GM12873 (cell line): ENCODE measurements around the gene FAM20B.

Experiments
- TF ChIP-seq, protein P1 (sequence below): IDR thresholded peaks from 2 replicates; pipeline ENCODE4 v1.5.1; 2012; ENCODE audit warnings: low read depth, mild to moderate bottlenecking, moderate library complexity, low read length, control low read depth; ENCODE audit not compliant: insufficient read depth; ENCODE audit errors: missing control alignments

FAM20B gene, protein sequence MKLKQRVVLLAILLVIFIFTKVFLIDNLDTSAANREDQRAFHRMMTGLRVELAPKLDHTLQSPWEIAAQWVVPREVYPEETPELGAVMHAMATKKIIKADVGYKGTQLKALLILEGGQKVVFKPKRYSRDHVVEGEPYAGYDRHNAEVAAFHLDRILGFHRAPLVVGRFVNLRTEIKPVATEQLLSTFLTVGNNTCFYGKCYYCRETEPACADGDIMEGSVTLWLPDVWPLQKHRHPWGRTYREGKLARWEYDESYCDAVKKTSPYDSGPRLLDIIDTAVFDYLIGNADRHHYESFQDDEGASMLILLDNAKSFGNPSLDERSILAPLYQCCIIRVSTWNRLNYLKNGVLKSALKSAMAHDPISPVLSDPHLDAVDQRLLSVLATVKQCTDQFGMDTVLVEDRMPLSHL

DNA sequence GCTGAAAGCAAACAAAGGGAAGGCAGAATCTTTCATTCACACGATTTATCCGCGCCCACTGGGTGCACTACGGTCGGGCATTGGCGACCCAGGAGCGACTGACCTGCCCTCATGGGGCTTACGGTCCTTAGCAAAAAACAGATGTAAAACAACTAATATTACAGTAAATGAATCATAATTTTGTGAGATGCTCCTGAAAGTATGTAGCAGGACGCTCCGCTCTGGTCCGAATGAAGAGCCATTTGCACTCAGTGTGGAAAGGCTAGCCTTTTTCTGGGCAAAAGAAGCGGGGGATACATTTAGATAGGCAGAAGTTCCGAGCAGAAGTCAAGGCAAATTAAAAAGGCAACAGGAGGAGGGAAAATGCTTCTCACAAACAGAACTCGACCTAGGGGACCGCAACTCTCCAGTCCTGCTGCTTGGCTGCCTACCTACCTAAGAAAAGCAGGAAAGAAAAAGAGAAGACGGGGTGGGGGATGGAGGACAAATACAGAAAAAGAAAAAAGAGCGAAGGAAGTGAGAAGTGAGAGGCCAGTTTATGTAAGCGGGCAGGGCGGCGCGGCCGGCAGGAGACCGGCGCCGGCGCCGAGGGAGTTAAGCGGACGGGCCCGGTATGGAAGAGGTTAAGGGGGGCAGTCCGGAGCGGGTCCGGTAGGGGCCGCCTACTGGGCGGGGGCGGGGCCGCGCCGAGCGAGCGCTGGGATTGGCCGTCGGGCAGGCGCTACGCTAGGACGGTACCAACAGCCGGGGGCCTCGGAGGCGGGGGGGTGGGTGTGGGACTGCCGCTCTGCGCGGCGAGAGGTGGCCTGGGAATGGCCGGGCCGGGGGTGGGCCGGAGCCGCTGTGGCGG is at the start of gene FAM20B:
TSS of gene FAM20B (plus strand) at position 770 of the 850 bp plus-strand sequence. CDS start 17,954 bp downstream, outside the sequence.
- TF ChIP-seq, protein P1, sequence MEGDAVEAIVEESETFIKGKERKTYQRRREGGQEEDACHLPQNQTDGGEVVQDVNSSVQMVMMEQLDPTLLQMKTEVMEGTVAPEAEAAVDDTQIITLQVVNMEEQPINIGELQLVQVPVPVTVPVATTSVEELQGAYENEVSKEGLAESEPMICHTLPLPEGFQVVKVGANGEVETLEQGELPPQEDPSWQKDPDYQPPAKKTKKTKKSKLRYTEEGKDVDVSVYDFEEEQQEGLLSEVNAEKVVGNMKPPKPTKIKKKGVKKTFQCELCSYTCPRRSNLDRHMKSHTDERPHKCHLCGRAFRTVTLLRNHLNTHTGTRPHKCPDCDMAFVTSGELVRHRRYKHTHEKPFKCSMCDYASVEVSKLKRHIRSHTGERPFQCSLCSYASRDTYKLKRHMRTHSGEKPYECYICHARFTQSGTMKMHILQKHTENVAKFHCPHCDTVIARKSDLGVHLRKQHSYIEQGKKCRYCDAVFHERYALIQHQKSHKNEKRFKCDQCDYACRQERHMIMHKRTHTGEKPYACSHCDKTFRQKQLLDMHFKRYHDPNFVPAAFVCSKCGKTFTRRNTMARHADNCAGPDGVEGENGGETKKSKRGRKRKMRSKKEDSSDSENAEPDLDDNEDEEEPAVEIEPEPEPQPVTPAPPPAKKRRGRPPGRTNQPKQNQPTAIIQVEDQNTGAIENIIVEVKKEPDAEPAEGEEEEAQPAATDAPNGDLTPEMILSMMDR, result no peak

DNA sequence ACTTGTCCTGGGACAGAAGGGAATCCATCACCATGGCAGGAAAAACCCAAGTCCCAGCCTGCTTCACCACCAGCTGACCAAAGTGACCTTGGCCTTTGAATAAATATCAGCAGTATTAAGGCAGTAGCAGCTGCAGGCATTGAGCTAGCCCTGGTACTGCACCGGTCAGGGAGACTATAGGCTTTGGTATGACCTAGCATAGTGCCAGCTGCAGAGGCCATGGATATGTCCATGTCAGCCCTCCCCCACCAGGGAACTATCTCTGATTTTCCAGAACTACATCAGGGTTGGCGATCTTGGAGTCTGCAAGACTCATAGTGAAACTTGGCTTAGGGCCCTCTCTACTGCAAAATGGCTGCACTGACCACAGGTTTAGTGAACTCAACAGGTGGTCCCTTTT is 49.2 kb upstream of the FAM20B start:
- TF ChIP-seq, protein P1, result no peak

DNA sequence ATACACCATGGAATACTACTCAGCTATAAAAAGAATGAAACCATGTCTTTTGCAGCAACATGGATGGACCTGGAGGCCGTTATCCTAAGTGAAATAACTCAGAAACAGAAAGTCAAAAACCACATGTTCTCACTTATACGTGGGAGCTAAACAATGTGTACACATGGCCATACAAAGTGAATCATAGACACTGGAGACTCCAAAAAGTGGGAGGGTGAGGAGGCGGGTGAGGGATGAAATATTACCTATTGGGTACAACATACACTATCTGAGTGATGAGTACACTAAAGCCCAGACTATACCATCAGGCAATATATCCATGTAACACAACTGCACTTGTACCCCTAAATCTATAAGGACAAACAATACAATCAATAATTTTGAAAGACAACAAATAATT is 39.5 kb upstream of the FAM20B start:
- TF ChIP-seq, protein P1, result no peak

DNA sequence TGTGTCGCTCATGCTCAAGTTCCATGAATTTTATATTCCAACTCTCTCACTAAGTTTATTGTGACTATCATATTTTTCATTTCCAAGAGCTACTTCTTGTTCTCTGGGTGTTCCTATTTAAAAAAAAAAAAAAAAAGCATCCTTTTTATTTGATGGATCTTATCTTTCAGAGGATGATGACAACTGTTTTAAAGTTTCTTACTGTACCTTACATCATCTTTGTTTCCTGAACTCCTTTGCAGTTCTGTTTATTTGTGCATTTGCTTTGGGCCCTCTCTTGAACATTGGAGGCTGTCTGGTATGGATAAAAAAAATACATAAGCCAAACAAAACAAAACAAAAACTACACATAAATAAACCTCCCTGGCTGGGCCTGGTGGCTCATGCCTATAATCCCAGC is 32.1 kb upstream of the FAM20B start:
- TF ChIP-seq, protein P1, result no peak

DNA sequence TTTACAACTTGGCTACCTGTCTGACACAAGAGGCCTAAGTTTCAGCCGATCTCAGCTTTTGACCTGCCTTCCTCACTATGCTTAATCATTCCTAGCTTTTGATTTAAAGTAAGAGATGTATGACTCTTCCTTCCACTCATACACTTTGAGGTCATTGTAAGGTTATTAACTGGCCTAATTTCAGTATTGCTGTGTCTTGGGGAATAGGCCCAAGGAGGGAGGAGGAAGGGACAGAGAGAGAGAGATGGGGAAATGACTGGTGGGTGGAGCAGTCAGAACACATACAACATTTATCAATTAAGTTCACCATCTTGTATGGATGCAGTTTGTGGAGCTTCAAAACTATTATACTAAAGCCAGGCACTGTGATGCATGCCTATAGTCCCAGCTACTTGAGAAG is 28.3 kb upstream of the FAM20B start:
- TF ChIP-seq, protein P1, result no peak

DNA sequence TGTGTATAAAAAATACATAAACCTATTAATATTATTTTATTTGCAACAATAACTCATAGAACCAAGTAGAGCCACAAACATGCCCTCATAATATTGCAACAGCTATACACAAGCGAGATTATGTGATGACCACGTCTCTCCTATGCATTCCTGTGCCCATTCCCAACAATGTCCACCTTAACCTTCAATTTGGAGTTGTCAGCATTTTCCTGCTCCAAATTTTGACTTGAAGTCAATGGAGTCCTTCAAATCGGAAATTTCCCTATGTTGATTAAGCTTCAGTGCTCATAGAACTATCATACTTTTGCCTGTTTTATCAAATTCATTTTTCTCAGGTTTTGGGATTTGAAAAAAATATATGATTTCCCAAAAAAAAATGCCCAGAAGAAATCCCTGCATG is 27.4 kb upstream of the FAM20B start:
- TF ChIP-seq, protein P1, result no peak

DNA sequence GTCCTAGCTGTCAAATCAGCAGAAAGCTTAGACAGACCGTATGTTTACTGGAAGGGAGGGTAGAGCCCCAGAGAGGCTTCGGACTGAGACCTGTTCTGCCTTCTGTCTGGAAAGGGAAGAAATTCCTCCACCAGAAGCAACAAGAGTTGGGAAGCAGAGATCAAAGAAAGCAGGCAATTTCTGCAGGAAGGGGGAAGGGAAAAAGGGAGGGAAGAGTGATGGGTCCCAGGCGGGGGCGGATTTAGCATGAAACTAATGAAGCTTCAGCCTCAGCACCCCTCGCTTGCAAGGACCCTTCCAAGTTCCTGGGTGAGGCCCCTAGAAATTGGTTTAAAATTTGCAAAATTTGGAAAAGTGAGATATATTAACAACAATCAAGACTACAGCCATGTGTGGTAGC is 26.6 kb upstream of the FAM20B start:
- TF ChIP-seq, protein P1, result no peak
